HepG2 (cell line): ENCODE data around the gene CLASP1. TPM values are rescaled to one million over a fixed set of nuclear protein-coding genes. Genes with fewer than 3 reads are reported as not detected.

Experiments used
- ATAC-seq: fragments of 200-7000 bp; cut with Tn5 transposase; 3 replicates; pipeline ENCODE4 v1.9.1; 2020; ENCODE audit warnings: mild to moderate bottlenecking, moderate library complexity
- BruUV-seq: library from RNA; stranded (reverse); fragments of 400-500 nt; replicated peaks from 2 replicates; lab custom pipeline; 2021; lab: Mats Ljungman, UMichigan
- CTCF ChIA-PET: fragments of 300-600 bp; formaldehyde crosslinking; extraction: SDS; loops from one replicate; lab custom pipeline; 2021; ENCODE audit warnings: low total read pairs, inconsistent platforms, low intra/inter-chr PET ratio; lab: Yijun Ruan, JAX
- POLR2A ChIA-PET: fragments of 350-600 bp; sonication (Branson Sonifier 250); formaldehyde crosslinking; loops from one replicate; lab custom pipeline; 2020; ENCODE audit warnings: antibody characterized with exemption, inconsistent platforms; lab: Yijun Ruan, JAX
- DNase-seq: peaks from one replicate; pipeline ENCODE4 v3.0.0-alpha.2; 2015; ENCODE audit warnings: low spot score
- FAIRE-seq: peaks from 3 replicates; lab custom pipeline; 2011; peaks lifted over from hg19 to GRCh38; lab: Jason Lieb, UNC
- H2AFZ ChIP-seq: one replicate; pipeline ENCODE4 v1.6.1; 2011; ENCODE audit warnings: low read length, inconsistent platforms
- H3K27ac ChIP-seq: fragments of 300-600 bp; 3 replicates; pipeline ENCODE4 v1.8.0; 2011; ENCODE audit warnings: mixed run types, mild to moderate bottlenecking, mixed read lengths, low read length, inconsistent platforms; ENCODE audit not compliant: insufficient read depth; ENCODE audit errors: extremely low read length
- H3K27me3 ChIP-seq, 2 experiments: fragments of 200-600 bp in 1 of 2; 2 replicates in 1 of 2; 3 replicates in 1 of 2; pipeline versions ENCODE4 v1.6.0 to v1.8.0; 2011; ENCODE audit warnings: low read length in 2 of 2, mild to moderate bottlenecking in 2 of 2, moderate library complexity in 2 of 2, inconsistent platforms in 1 of 2; ENCODE audit not compliant: insufficient read depth in 2 of 2, control insufficient read depth in 1 of 2
- H3K36me3 ChIP-seq, 2 experiments: fragments of 200-600 bp in 1 of 2; replicated peaks in 1 of 2; 2 replicates in 1 of 2; 3 replicates in 1 of 2; pipeline versions ENCODE4 v1.5.1 to v1.8.0; 2011; ENCODE audit warnings: low read length in 2 of 2, inconsistent platforms in 1 of 2; ENCODE audit not compliant: insufficient read depth in 2 of 2, control insufficient read depth in 1 of 2
- H3K4me1 ChIP-seq: 2 replicates; pipeline ENCODE4 v1.5.1; 2012; ENCODE audit warnings: low read length, inconsistent platforms; ENCODE audit not compliant: insufficient read depth
- H3K4me2 ChIP-seq: 2 replicates; pipeline ENCODE4 v1.6.0; 2011; ENCODE audit warnings: low read depth, low read length, inconsistent platforms
- H3K4me3 ChIP-seq, 3 experiments: fragments of 200-600 bp in 1 of 3; sonication (generic), shearing (Covaris generic) in 1 of 3; replicated peaks in 1 of 3; 2 replicates each; pipeline ENCODE4 v1.5.1; 2011 to 2016; ENCODE audit warnings: low read length in 3 of 3, inconsistent platforms in 2 of 3, low read depth in 2 of 3, mild to moderate bottlenecking in 2 of 3, control low read depth in 1 of 3, mixed read lengths in 1 of 3; ENCODE audit not compliant: insufficient read depth in 1 of 3
- H3K79me2 ChIP-seq: one replicate; pipeline ENCODE4 v1.6.1; 2011; ENCODE audit warnings: low read length, inconsistent platforms; ENCODE audit not compliant: insufficient read depth
- H3K9ac ChIP-seq: 2 replicates; pipeline ENCODE4 v1.6.0; 2011; ENCODE audit warnings: mild to moderate bottlenecking, low read depth, low read length, inconsistent platforms; ENCODE audit not compliant: insufficient read depth
- H3K9me3 ChIP-seq: 2 replicates; pipeline ENCODE4 v1.5.1; 2012; ENCODE audit warnings: mild to moderate bottlenecking, low read length
- H4K20me1 ChIP-seq: 2 replicates; pipeline ENCODE4 v1.6.0; 2011; ENCODE audit warnings: inconsistent platforms, mild to moderate bottlenecking, low read length, moderate library complexity; ENCODE audit not compliant: insufficient read depth
- CEBPG ChIP-seq: IDR thresholded peaks from 2 replicates; pipeline ENCODE4 v1.6.1; 2016
- CREB3 ChIP-seq: sonication (generic); formaldehyde crosslinking; IDR thresholded peaks from 2 replicates; pipeline ENCODE4 v1.5.0; 2020; ENCODE audit warnings: missing genetic modification reagents
- HDAC1 ChIP-seq: sonication (generic); formaldehyde crosslinking; IDR thresholded peaks from 2 replicates; pipeline ENCODE4 v1.5.1; 2020; ENCODE audit warnings: mild to moderate bottlenecking, missing genetic modification reagents
- HDAC6 ChIP-seq: fragments of 200-600 bp; sonication (generic); IDR thresholded peaks from 2 replicates; pipeline ENCODE4 v1.7.0; 2017; ENCODE audit warnings: mild to moderate bottlenecking, antibody characterized with exemption, low read length, low read depth
- MAZ ChIP-seq, 2 experiments: sonication (generic) in 1 of 2; formaldehyde crosslinking in 1 of 2; IDR thresholded peaks; 2 replicates each; pipeline versions ENCODE4 v1.5.0 to v1.6.1; 2012 to 2020; ENCODE audit warnings: low read depth in 2 of 2, mild to moderate bottlenecking in 2 of 2, borderline replicate concordance in 1 of 2, improper control_type of control experiment in 1 of 2, low read length in 1 of 2, missing genetic modification reagents in 1 of 2, moderate library complexity in 1 of 2
- STAT5B ChIP-seq: sonication (generic); formaldehyde crosslinking; IDR thresholded peaks from 2 replicates; pipeline ENCODE4 v1.4.0; 2020; ENCODE audit warnings: missing genetic modification reagents
- ZBTB21 ChIP-seq: sonication (generic); formaldehyde crosslinking; IDR thresholded peaks from 2 replicates; pipeline ENCODE4 v1.4.0; 2020; ENCODE audit warnings: missing genetic modification reagents
- ZNF281 ChIP-seq: sonication (generic); formaldehyde crosslinking; IDR thresholded peaks from 2 replicates; pipeline ENCODE4 v1.4.0; 2020; ENCODE audit warnings: missing genetic modification reagents, borderline replicate concordance
- ZNF292 ChIP-seq: sonication (generic); formaldehyde crosslinking; IDR thresholded peaks from 2 replicates; pipeline ENCODE4 v1.8.1; 2022; ENCODE audit warnings: mild to moderate bottlenecking, low read depth, missing genetic modification reagents, borderline replicate concordance
- WGBS: methylation state at CpG from one replicate; pipeline ENCODE4 v1.1.6; 2017; ENCODE audit warnings: low lambda C conversion rate; 5-methylcytosine and 5-hydroxymethylcytosine counted together
- in situ Hi-C: cut with HindIII; loops from 2 replicates; pipeline ENCODE4 v1.10.0; 2017; ENCODE audit warnings: low pct_unique_long_range_greater_than_20kb; ENCODE audit not compliant: extremely low pct_ligation_motif_present
- intact Hi-C: fragments of 100-400 bp; cut with micrococcal nuclease; formaldehyde crosslinking; loops from one replicate; pipeline ENCODE4 v1.10.0; 2022; ENCODE audit not compliant: unreplicated experiment
- polyA plus RNA-seq, 8 experiments: library from polyadenylated mRNA; depleted of rRNA in 3 of 8; stranded (reverse) in 7 of 8; unstranded in 1 of 8; fragments of >200 nt; fragmentation: Illumina TruSeq in 4 of 8; extraction: Trizol in 4 of 8; gene quantifications; 2 replicates each; pipeline versions ENCODE4 v1.2.1 to v1.2.3, GENCODE V29; 2011 to 2016; ENCODE audit warnings: low read depth in 4 of 8, missing spikeins in 1 of 8, mixed read lengths in 1 of 8; ENCODE audit not compliant: insufficient read depth in 1 of 8
- total RNA-seq, 5 experiments: library from RNA; depleted of rRNA; stranded (reverse); fragments of >200 nt; fragmentation: Illumina TruSeq; extraction: Trizol; gene quantifications; 2 replicates each; pipeline ENCODE4 v1.2.3, GENCODE V29; 2016; ENCODE audit warnings: low read depth in 1 of 5
- TF ChIP-seq, protein P1 (sequence below): sonication (generic); formaldehyde crosslinking; IDR thresholded peaks from 2 replicates; pipeline ENCODE4 v1.4.0; 2020; ENCODE audit warnings: missing genetic modification reagents, borderline replicate concordance

Gene CLASP1
- total and polyA plus RNA-seq, 2 of the 13 experiments (the other 11 are each of a cell fraction or from before 2014, with no cell fraction given), result 11.7 to 47.9 TPM

- Histone ChIP-seq H3K4me1 (peaks cover 28% of the 10 kb centered on the region), H3K9ac (no peak overlapping the region), H3K36me3 (peaks cover 17 to 69% of the 10 kb centered on the region in 2 experiments), H3K27me3 (no peaks in the 10 kb centered on the region), H4K20me1 (peaks cover 11% of the 10 kb centered on the region; the same call in 1 of the 2 replicates), H2AFZ (no peak overlapping the region), H3K9me3 (no peaks in the 10 kb centered on the region), H3K4me3 (no peak overlapping the region), H3K79me2 (peaks cover 29% of the 10 kb centered on the region), H3K4me2 (no peak overlapping the region), H3K27ac (no peak overlapping the region)
- no peak for DNase-seq
- ATAC-seq, result no peak
- in situ Hi-C loops, result no loop called here
- BruUV-seq, result no TSS peak
- CTCF ChIA-PET, result no interaction called here
- WGBS, result 95% methylated on average over 9 of the region's 9 CpGs
- intact Hi-C loops, result no loop called here
- FAIRE-seq, result no peak
- TF ChIP-seq HDAC1 (CRISPR knock-in tag) (no peak), CEBPG (CRISPR knock-in tag) (no peak), HDAC6 (no peak), STAT5B (CRISPR knock-in tag) (no peak), ZBTB21 (CRISPR knock-in tag) (no peak), ZNF292 (no peak), MAZ (IDR thresholded peaks at IDR 0.05; ENCODE audit: borderline replicate concordance, low read depth, low read length) (no peak), MAZ (CRISPR knock-in tag; IDR thresholded peaks at IDR 0.05; ENCODE audit: low read depth) (no peak), ZNF281 (CRISPR knock-in tag) (no peak), CREB3 (no peak)
- TF ChIP-seq, protein P1, sequence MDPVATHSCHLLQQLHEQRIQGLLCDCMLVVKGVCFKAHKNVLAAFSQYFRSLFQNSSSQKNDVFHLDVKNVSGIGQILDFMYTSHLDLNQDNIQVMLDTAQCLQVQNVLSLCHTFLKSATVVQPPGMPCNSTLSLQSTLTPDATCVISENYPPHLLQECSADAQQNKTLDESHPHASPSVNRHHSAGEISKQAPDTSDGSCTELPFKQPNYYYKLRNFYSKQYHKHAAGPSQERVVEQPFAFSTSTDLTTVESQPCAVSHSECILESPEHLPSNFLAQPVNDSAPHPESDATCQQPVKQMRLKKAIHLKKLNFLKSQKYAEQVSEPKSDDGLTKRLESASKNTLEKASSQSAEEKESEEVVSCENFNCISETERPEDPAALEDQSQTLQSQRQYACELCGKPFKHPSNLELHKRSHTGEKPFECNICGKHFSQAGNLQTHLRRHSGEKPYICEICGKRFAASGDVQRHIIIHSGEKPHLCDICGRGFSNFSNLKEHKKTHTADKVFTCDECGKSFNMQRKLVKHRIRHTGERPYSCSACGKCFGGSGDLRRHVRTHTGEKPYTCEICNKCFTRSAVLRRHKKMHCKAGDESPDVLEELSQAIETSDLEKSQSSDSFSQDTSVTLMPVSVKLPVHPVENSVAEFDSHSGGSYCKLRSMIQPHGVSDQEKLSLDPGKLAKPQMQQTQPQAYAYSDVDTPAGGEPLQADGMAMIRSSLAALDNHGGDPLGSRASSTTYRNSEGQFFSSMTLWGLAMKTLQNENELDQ (CRISPR knock-in tag), result no peak
- POLR2A ChIA-PET, result no interaction called here
Measured at GRCh38 chr2:121524685-121525425, 124.4 kb downstream of the CLASP1 start.
